HG03135 (cell line): Measurements from ENCODE around the gene ANKRD12.

Source experiments
- ATAC-seq: cut with Tn5 transposase; IDR thresholded peaks from one replicate; pipeline ENCODE4 v1.9.1; 2021; ENCODE audit warnings: mild to moderate bottlenecking, moderate library complexity; ENCODE audit not compliant: unreplicated experiment

The ANKRD12 gene

DNA sequence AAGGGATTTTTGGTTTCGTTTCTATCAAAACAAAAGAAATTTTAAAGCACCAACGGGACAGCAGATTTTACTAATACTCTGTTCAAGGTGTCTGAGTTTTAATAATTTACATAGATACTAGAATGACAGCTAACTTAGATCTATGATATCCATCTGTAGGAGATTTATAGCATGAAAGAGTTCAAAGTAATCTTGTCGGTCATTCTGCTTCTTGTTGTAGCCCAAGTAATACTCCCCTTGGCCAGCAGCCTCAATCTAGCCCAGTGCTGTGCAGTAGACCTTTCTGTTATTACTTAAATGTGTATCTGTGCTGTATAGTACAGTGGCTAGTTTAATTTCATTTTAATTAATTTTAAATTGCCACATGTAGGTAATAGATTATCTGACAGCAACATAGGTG, 44.7 kb downstream of the ANKRD12 start:
- no peak for ATAC-seq

DNA sequence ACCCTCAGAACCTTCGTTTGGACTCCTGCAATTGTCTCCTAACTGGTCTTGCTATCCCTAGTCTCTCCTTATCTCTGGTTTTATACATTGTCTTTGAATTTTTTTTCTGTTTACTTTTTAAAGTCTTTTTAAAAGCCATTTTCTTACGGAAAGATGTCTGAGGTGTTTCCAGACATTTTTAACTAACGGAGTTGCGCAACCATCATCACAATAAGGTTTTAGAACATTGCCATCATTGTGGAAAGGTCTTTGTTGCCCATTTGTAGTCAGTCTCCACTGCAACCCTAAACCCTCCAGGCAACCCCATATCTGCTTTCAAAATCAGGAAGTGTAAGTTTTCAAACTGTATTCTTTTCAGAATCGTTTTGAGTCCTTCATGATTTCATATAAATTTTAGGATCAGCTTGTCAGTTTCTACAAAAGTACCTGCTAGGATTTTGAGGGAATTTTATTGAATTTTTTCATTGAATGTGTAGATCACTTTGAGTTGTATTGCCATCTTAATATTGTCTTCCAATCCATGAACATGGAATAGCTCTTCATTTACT, 46.3 kb downstream of the ANKRD12 start:
- ATAC-seq: no peak

DNA sequence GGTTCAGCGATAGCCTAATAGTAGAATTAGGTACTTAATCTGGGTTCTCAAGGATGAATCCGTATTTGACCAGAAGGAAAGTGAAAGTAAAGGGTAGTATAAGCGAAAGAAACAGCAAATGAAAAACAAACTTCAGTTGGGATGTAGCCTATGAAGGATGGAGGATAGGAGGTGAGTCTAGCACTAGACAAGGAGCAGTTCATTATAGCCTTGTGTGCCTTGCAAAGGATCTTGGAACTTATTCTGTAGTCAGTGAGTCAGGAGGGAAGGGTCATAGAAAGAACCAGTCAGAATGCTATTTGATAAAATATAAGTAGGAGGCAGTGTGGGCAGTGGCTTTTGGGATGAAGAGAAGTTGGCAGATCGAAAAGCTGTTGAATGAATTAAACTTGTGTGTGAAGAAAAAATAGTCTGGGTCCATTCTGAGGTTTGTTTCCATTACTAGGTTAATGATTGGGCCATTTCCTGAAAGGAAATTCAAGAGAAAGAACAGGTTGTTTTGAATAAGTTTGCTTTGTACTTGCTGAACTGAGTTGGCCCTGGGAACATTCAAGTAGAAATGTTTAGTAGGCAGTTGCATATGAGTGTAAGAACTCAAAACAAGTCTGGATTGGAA, 48.5 kb downstream of the ANKRD12 start:
- ATAC-seq: no peak

DNA sequence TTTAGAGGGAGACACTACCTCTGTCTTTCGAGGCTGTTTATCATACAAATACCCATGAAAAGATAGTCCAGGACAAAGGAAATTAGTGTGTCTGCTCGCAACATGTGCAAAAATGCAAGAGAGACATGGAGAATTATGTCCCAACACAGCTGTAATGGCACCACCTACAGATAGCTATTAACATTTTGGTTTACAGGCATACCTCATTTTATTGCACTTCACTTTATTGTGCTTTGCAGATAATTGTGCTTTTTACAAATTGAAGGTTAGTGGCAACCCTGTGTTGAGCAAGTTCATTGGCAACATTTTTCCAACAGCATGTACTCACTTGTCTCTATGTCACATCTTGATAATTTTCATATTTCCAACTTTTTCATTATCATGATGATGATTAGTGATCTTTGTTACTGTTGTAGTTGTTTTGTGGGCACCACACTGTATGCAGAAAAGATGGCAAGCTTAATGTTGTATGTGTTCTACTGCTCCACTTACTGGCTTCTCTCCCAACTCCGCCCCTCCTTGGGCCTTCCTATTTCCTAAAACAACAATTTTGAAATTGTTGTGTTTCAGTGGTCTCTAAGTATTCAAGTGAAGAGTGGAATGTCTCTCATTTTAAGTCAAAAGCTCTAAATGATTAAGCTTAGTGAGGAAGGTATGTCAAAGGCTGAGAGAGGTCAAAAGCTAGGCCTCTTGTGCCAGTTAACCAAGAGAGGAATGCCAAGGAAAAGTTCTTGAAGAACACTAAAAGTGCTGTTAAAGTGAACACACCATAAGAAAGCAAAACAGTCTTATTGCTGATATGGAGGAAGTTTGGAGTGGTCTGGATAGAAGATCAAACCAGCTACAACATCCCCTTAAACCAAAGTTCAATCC, 52.0 kb downstream of the ANKRD12 start:
- ATAC-seq: no peak

DNA sequence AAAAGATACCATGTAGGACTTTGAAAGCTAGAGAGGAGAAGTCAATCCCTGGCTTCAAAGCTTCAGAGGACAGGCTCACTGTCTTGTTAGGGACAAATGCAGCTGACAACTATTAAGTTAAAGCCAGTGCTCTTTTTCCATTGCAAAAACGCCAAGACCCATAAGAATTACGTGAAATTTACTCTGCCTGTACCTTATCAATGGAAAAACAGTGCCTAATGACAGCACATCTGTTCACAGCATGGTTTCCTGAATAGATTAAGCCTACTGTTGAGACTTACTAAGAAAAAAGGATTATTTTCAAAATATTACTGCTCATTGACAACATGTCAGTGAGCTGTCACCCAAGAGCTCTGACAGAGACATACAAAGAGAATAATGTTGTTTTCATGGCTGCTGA, 52.9 kb downstream of the ANKRD12 start:
- no peak for ATAC-seq

DNA sequence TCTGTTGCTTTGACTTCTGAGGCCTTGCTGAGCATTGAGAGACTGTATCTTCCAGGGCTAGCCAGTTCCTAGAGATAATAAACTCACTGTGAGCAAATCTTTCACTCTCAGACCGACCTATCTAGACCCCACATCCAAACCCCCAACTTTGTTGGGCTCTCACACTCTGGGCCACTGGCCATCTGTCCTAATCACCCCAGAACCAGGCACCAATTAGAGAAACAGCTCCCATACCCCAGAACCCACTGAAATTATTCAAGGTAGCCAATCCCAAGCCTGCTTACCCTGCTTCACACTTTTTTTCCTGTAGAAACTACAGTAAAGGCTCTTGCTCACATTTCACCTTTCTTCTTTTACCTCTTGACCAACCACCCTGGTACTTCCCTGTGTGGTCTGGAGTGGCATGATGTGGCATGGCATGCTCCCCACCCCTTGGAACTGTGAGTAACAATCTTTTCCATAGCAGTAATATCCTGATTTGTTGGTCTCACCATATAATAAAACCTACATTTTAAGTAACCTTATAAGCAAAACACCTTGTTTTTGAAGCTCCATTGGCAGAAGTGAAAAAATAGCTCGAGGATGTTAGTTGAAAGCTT, 55.2 kb downstream of the ANKRD12 start:
- ATAC-seq: no peak

DNA sequence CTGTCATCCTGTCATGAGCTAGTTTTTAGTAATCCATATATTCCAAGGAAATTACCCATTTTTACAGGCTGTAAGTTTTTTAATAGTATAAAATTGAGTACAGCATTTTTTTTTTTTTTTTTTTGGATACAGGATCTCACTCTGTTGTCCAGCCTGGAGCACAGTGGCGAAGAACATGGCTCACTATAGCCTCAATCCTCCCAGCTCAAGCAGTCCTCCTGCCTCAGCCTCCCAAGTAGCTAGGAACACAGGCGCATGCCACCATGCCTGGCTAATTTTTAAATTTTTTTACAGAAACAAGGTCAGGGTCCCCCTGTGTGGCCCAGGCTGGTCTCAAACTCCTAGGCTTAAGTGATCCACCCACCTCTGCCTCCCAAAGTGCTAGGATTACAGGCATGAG, 56.5 kb downstream of the ANKRD12 start:
- no peak for ATAC-seq

DNA sequence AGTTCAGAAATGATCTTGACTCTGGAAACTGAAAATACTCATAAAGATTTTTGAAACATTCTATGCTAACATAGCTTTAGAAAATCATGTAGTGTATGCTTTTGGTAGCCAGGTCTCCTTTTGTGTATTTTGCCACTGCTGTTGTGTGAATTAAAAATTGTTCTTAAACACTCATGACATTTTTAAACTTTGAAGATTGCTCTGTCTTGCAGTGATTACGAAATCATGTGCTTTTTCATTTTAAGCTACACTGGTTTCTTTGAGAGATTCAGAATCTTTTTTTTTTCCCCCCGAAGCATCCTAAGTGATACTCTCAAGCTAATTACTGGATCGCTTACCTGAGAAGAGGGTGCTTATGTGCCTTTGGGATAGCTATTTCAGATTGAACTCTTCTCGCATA, 60.0 kb downstream of the ANKRD12 start:
- no peak for ATAC-seq

DNA sequence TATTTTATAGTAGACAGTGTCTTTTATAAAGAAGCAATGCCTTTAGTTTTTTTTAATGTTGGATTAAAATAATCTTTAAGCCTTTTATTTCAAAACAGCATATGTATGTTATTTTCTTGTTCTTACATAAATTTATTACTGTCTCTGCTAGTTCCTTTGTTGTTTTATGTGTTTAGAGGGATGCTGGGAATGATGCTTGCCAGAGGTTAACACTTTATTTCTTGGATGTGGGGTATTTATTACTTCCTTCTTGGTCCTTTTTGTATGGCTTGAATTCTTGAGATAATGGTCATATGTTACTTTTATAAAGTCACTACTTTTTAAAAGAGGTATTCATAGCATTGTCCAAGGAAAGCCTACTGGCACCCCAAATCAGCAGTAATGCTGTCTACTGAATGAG, 63.1 kb downstream of the ANKRD12 start:
- no peak for ATAC-seq

DNA sequence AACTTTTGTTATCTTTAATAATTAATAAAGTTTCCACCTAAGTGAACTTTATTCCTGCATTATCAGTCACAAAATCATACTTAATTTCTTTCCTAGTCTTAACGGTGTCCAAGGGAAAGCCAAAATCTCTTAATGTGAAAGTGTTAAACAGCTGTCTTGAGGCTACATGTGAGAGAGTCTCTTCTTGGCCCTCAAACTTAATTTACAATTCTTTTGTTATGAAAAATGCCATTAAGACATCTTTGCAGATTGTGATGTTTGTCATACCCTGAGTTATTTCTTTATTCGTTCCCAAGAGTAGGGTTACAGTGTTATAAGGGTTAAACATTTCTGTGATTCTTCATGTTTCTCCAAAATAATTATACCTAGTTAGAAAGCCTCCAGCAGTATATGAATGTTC, 64.6 kb downstream of the ANKRD12 start:
- ATAC-seq: no peak

DNA sequence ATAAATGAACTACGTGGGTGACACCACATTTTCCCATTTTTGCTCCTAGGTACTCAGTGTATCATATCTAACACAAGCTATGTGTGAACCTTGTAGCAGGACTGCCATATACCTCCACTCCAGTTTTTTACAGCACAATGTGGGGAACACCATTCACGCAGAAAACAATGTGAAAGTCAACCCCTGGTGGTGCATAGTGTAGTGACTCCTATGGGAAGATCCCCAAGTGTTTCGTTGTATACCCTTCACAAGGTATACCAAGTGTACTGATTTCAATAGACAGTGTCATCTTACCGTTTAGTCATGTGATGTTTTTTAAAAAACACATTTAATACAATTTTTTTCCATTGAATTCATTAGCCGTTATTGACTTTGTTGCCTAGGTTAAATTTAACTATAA, 68.1 kb downstream of the ANKRD12 start:
- no peak for ATAC-seq

DNA sequence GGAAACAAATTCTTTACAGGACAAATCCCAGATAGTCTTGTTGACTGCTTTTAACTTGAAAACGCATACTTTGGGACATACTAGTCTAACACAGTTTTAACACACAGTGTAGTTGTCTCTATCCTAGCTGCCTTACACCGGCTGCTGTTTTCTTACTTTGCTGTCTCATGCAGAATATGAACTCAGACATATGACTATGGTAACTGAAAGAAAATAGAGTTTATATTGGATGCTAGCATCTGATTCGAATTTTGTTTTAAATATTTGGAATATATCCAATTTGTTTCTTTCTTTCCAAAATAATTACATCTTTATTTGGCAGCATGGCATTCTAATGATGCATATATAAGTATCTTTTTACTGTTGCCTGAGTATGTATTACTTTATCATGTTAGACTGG, 69.8 kb downstream of the ANKRD12 start:
- no peak for ATAC-seq

DNA sequence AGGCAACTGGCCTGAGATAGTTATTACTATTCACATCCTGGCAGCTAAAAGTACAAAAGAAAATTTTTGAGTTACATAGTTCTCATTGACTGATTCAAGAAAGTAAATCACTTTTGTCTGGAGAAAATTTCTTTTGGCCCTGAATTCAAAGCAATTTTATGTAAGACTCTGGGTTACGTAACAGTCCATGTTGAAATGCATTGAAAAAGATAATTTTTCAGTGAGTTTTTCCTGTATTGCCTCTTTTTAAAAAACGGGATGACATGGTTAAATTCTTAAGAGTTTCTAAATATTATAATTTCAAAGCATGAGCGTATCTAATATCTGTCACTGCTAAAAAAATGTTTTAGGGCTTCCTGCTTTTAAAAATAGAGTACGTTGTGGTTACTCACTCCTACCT, 72.7 kb downstream of the ANKRD12 start:
- ATAC-seq: no peak

DNA sequence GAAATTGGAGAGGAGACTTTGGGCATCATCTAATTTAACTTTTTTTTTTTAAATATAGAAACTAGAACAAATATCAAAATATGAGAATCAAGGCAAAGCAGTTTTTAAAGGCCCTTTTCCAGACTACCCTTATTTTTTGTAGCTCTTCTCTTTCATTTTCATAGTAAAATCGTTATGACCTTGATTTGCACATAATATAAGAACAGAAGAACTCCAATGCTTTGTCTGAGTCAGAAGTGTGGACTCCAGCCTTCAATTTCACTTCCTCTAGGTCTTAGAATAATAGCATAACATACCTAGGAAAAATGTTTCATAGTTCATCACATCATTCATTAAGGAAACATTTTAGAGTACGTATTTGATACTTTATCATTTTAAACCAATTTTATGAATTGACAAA, 74.4 kb downstream of the ANKRD12 start:
- ATAC-seq: no peak

DNA sequence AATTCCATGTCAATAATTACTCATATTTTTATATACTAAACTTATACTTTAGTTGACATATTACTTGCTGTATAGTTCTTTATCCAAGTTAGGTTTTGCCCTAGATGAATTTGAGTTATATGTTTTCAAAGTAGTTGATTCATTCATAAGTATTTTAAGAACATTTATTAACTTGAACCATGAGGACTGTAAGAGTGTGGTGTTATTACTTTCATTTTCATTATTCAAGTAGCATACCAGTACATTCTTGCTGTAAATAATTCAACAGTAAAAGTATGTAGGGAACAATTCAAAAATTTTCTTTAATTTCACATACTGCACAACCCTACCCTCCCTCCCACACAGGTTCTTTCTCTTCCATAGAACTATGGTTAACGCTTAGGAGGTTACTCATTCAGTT, 75.4 kb downstream of the ANKRD12 start:
- ATAC-seq: peak; percentile 74

DNA sequence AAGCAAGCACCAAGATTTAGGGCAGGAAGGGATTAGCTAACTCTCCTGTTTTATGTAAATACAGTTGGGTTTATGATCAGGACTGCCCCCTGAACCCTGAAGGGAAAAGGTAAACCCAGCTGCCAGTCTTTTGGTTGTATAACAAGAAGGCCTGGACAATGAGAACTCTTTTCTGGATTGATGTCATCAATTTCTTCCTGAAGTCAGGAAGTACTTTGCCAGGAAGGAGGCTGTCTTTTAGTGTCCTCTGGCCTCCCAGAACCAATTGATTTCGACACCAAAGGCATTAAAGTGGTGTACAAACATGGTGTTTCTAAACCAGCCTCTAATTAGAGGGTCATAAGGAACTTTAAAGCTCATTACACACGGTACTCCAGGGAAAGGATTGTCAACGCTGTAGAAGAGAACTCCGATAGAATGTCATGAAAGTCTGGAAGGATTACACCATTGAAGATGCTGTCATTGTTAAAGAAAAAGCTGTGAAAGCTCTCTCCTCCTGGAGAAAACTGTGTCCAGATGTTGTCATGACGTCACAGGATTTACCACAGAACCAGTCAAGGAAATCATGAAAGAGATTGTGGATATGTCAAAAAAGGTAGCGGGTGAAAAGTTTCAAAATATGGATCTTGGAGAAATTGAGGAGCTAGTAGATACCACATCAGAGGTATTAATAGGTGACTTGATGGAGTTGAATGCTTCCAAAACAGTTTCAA, 78.8 kb downstream of the ANKRD12 start:
- no peak for ATAC-seq

DNA sequence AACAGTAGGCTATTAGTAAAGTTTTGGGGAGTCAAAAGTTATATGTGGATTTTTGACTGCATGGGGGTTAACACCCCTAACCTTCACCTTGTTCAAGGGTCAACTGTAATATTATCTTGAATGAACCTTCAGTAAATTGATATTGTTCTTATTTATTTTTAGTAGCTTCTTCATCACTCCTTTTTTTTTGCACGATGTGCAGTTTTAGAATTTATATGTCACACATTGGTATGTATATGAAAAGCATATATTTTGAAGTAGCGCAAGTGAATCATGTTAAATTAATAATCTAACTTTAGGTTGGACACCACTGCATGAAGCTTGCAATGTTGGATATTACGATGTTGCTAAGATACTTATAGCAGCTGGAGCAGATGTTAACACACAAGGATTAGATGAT, 79.9 kb downstream of the ANKRD12 start:
- ATAC-seq: no peak

DNA sequence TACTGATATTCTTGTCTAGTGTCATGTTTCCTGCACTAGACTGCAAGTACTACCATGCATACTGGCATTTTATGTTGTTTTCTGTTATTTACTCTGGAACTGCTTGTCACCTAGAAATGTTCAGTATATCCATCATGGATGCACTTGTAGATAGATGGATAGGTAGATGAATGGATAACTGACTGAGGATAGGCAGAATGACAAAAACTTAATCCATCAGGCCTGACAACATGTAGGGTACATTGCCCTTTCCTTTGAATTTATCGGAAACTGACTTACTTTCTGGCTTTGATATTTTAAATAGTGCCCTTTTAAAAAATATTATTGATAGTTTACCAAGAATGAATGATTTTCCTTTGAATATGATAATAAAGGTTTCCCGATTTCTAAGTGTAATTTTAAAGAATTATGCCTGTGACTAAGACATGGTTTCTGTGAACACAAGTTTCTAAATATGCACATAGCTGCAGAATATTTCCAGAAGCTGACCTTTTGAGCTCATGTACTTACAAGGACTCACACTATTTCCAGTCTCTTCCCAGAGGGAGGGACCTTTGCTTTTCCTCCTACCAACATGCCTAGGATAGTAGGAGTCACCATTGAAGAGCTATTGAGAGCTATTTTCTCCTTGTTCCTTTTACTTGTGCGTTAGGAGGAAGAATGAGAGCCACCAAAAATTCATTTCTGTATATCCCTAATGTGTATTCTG, 81.3 kb downstream of the ANKRD12 start:
- ATAC-seq: no peak

DNA sequence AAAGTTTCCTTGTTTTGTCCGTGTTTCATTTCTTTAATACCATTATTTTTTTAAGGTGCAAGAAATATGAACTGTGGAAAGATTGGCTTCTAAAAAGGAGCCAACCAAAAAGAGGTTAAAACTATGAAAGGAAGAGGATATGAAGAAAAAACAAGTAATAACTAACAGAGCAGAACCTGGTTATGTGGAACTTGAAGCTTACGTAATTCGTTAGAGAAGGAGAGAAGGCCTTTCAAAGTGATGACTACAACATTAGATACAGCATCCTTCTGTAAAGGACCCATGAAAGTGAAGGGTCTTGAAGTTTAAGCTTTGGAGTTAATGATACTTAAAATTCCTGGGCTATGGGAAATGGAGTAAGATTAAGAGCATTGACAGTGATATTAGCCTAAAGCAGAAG, 84.5 kb downstream of the ANKRD12 start:
- ATAC-seq: no peak

DNA sequence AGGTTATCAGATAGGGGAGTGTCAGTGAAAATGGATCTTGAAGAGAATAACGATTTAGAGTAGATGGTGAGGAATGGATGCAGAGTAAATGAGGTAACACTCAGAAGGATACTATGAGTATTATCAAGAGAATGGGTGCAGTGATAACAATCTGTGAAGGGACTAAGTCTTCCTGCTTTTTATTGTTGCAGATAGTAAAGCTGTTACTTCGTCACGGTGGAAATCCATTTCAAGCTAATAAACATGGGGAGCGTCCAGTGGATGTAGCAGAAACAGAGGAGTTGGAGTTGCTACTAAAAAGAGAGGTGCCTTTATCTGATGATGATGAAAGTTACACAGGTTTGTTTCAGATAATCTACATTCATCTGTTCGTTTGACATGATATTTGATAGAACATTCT, 85.1 kb downstream of the ANKRD12 start:
- no peak for ATAC-seq

DNA sequence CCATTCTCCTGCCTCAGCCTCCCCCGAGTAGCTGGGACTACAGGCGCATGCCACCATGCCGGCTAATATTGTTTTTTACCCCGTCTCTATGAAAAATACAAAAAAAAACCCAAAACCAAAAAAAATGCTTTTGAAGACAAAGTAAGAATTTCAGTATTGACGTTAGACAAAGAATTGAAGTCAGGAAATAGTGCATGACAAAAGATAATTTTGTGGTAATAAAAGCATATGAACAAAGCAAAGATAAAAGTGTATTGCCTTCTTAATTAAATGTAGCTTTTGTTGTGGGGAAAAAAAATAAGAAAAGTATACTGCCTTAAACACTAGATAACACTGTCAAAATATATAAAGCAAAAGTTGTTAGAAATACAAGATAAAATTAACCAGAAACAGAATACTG, 86.8 kb downstream of the ANKRD12 start:
- ATAC-seq: no peak
